SH-SY5Y (cell line): ENCODE measurements around the gene PPP3R2.

Experiments used
- GATA2 ChIP-seq: IDR thresholded peaks from 2 replicates; pipeline ENCODE4 v1.6.1; 2011; ENCODE audit warnings: mild to moderate bottlenecking, low read depth, low read length
- GATA3 ChIP-seq: IDR thresholded peaks from 2 replicates; pipeline ENCODE4 v1.6.1; 2011; ENCODE audit warnings: low read depth, mild to moderate bottlenecking, low read length, moderate library complexity

DNA sequence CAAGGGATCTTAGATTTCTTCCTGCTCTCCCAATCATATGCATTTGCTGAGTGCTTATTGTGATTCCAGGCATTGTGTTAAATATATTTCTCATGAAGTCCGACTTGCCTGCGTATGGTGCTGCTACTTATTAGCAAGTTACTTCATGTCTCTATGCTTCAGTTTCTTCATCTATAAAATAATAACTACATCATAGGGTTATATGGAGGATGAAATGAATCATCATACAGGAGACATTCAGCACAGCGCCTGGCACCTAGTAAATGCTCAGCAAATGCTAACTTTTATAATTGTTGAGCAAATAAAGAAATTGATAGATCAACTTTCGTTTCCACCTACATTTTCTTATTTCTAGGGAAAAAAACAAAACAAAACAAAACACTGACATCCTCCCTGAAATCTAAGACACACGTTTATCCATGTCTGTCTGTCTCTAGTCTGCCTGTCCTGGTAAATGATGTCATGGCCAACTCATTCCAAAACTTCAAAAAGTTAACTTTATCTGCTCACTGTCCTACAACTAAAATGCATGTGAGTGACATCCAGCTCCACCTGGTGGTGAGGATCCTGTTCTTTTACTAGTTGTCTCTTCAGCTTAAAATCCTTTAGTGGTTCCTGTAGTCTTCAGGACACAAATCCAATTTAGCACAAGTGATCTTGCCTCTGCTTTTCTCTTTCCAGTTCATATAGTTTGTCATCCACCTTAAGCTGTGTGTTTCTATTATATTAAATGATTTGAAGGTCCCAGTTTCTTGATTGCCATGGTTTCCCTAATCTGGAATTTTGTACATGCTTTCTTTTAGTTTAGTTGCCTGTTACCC is 27.7 kb downstream of the PPP3R2 start:
- TF ChIP-seq GATA2: no peak
- TF ChIP-seq GATA3: no peak
